Panc1 (cell line): ENCODE measurements around the gene SMC6. TPM values are rescaled to one million over a fixed set of nuclear protein-coding genes. Genes with fewer than 3 reads are reported as not detected.

Source experiments
- ATAC-seq: fragments of 200-7000 bp; cut with Tn5 transposase; 2 replicates; pipeline ENCODE4 v1.9.1; 2020; ENCODE audit warnings: mild to moderate bottlenecking, moderate library complexity
- BruUV-seq: library from RNA; stranded (reverse); fragments of 400-500 nt; replicated peaks from 2 replicates; lab custom pipeline; 2021; lab: Mats Ljungman, UMichigan
- CTCF ChIA-PET: fragments of 300-600 bp; sonication (Branson Sonifier 250); formaldehyde crosslinking; loops from one replicate; lab custom pipeline; 2022; ENCODE audit warnings: antibody characterized with exemption; lab: Charles Lee
- POLR2A ChIA-PET: fragments of 300-600 bp; sonication (Branson Sonifier 250); formaldehyde crosslinking; loops from one replicate; lab custom pipeline; 2022; ENCODE audit warnings: antibody characterized with exemption; lab: Charles Lee
- DNase-seq: peaks from one replicate; pipeline ENCODE4 v3.0.0-alpha.2; 2010; ENCODE audit warnings: low read depth, low spot score
- H3K27ac ChIP-seq: 2 replicates; pipeline ENCODE4 v1.5.1; 2011; ENCODE audit warnings: mild to moderate bottlenecking, low read length, inconsistent platforms
- H3K27me3 ChIP-seq: fragments of 200-500 bp; sonication (Bioruptor generic); 2 replicates; pipeline ENCODE4 v1.6.0; 2014; ENCODE audit warnings: low read length, inconsistent platforms; ENCODE audit not compliant: control insufficient read depth, insufficient read depth
- H3K36me3 ChIP-seq: fragments of 200-500 bp; sonication (Bioruptor generic); 2 replicates; pipeline ENCODE4 v1.5.1; 2014; ENCODE audit warnings: inconsistent platforms, mild to moderate bottlenecking, low read length, moderate library complexity; ENCODE audit not compliant: control insufficient read depth, insufficient read depth
- H3K4me1 ChIP-seq: 2 replicates; pipeline ENCODE4 v1.5.1; 2011; ENCODE audit warnings: inconsistent platforms, mild to moderate bottlenecking, low read length, moderate library complexity; ENCODE audit not compliant: control insufficient read depth, insufficient read depth
- H3K4me3 ChIP-seq, 2 experiments: 2 replicates each; pipeline ENCODE4 v1.5.1; 2011 to 2012; ENCODE audit warnings: low read depth in 2 of 2, low read length in 2 of 2, mild to moderate bottlenecking in 2 of 2, inconsistent platforms in 1 of 2, moderate library complexity in 1 of 2
- H3K9me3 ChIP-seq: fragments of 200-500 bp; sonication (Bioruptor generic); 2 replicates; pipeline ENCODE4 v1.5.1; 2014; ENCODE audit warnings: low read depth, mild to moderate bottlenecking, inconsistent platforms, low read length, moderate library complexity; ENCODE audit not compliant: control insufficient read depth, insufficient read depth
- CTCF ChIP-seq: fragments of 450-650 bp; IDR thresholded peaks from 2 replicates; pipeline ENCODE4 v1.5.1; 2017; ENCODE audit warnings: mild to moderate bottlenecking
- POLR2AphosphoS5 ChIP-seq: IDR thresholded peaks from 2 replicates; pipeline ENCODE4 v1.6.1; 2012; ENCODE audit warnings: mild to moderate bottlenecking, low read depth, low read length, moderate library complexity
- SIN3A ChIP-seq: IDR thresholded peaks from 2 replicates; pipeline ENCODE4 v1.6.1; 2012; ENCODE audit warnings: low read depth, mild to moderate bottlenecking, low read length, moderate library complexity, borderline replicate concordance; ENCODE audit not compliant: insufficient read depth
- TCF7L2 ChIP-seq: IDR thresholded peaks from 2 replicates; pipeline ENCODE4 v1.6.1; 2011; ENCODE audit warnings: mild to moderate bottlenecking, low read depth, low read length, inconsistent platforms
- in situ Hi-C: cut with HindIII; loops from 2 replicates; pipeline ENCODE4 v1.10.0; 2016; ENCODE audit warnings: low sequenced_read_pairs, low pct_unique_long_range_greater_than_20kb
- intact Hi-C: fragments of 100-400 bp; cut with micrococcal nuclease; formaldehyde crosslinking; loops from one replicate; pipeline ENCODE4 v1.10.0; 2022; ENCODE audit not compliant: unreplicated experiment
- total RNA-seq: library from RNA; stranded (reverse); gene quantifications from one replicate; pipeline ENCODE4 v1.2.1, GENCODE V29; 2021; ENCODE audit not compliant: unreplicated experiment
- TF ChIP-seq, protein P1 (sequence below), 2 experiments: IDR thresholded peaks; 2 replicates each; pipeline ENCODE4 v1.6.1; 2011 to 2012; ENCODE audit warnings: low read depth in 2 of 2, control low read depth in 1 of 2, low read length in 1 of 2, mild to moderate bottlenecking in 1 of 2, moderate library complexity in 1 of 2; ENCODE audit not compliant: insufficient read depth in 1 of 2

SMC6 gene
- total RNA-seq, 1 experiment from 2014 or later, result 43.8 TPM

GRCh38 chr2:17768894-17769293 lies 15.3 kb upstream of the SMC6 start:
- intact Hi-C loops, result no loop called here
- in situ Hi-C loops, result no loop called here
- CTCF ChIA-PET, result no interaction called here
- Histone ChIP-seq H3K4me3 (no peak overlapping the region), H3K4me1 (no peaks in the 10 kb centered on the region), H3K27ac (no peak overlapping the region), H3K36me3 (peaks cover 46% of the 10 kb centered on the region), H3K27me3 (no peaks in the 10 kb centered on the region), H3K9me3 (no peaks in the 10 kb centered on the region)
- TF ChIP-seq, protein P1, sequence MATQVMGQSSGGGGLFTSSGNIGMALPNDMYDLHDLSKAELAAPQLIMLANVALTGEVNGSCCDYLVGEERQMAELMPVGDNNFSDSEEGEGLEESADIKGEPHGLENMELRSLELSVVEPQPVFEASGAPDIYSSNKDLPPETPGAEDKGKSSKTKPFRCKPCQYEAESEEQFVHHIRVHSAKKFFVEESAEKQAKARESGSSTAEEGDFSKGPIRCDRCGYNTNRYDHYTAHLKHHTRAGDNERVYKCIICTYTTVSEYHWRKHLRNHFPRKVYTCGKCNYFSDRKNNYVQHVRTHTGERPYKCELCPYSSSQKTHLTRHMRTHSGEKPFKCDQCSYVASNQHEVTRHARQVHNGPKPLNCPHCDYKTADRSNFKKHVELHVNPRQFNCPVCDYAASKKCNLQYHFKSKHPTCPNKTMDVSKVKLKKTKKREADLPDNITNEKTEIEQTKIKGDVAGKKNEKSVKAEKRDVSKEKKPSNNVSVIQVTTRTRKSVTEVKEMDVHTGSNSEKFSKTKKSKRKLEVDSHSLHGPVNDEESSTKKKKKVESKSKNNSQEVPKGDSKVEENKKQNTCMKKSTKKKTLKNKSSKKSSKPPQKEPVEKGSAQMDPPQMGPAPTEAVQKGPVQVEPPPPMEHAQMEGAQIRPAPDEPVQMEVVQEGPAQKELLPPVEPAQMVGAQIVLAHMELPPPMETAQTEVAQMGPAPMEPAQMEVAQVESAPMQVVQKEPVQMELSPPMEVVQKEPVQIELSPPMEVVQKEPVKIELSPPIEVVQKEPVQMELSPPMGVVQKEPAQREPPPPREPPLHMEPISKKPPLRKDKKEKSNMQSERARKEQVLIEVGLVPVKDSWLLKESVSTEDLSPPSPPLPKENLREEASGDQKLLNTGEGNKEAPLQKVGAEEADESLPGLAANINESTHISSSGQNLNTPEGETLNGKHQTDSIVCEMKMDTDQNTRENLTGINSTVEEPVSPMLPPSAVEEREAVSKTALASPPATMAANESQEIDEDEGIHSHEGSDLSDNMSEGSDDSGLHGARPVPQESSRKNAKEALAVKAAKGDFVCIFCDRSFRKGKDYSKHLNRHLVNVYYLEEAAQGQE (IDR thresholded peaks at IDR 0.05; ENCODE audit: insufficient read depth in 1 of 2, low read depth in 2 of 2, low read length in 1 of 2), result no peak
- TF ChIP-seq SIN3A, result no peak
- TF ChIP-seq CTCF, result no peak
- no peak for TF ChIP-seq TCF7L2
- TF ChIP-seq POLR2AphosphoS5, result no peak
- no TSS peak for BruUV-seq
- DNase-seq (no peak), ATAC-seq (no peak)
- POLR2A ChIA-PET, result no interaction called here

GRCh38 chr2:17765398-17765797 lies 11.8 kb upstream of the SMC6 start:
- no peaks in the 10 kb centered on the region for H3K4me1 ChIP-seq
- no peak overlapping the region for H3K27ac ChIP-seq
- ChIA-PET POLR2A (no interaction called here), CTCF (no interaction called here)
- no peak for ATAC-seq
- DNase-seq, result no peak
- intact Hi-C loops (no loop called here), in situ Hi-C loops (no loop called here)
- TF ChIP-seq SIN3A, result no peak
- no peaks in the 10 kb centered on the region for H3K9me3 ChIP-seq
- no TSS peak for BruUV-seq
- no peak overlapping the region for H3K4me3 ChIP-seq
- H3K27me3 ChIP-seq, result no peaks in the 10 kb centered on the region
- H3K36me3 ChIP-seq, result peaks cover 34% of the 10 kb centered on the region

DNA sequence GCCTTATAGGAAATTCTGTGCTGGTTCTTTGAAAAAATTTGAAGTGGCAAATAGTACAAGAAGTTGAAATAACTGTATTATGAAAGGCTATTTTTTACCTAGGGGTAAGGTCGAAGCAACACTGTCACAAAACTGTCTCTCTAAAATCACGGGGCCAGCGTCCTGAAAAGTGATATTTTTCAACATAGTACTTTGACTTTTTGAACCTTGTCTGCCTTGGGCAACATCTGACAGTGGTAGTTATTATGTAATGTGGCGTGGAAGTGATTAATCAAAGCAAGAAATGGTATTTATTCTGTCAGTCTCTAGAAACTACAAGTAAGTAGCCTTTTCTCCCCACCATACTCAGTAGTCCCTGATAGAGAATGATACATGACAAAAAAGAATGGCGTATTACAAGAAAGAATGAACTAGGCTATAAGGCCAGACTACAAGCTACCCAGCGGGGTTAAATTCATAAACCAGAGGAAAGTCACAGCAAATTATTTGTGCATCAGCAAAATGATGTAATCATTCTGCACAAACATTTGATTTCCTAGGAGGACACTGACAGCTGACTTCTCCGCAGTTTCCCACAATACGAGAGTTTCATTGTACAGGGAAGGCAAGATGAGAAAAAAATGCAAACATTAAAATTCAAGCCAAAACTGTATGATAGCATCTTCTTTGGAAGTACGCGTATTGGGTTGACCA lies 10.2 kb upstream of the SMC6 start:
- H3K36me3 ChIP-seq, result peaks cover 27% of the 10 kb centered on the region

More for the DNA sequence above, 10.2 kb upstream of the SMC6 start:
- no peak for ATAC-seq
- POLR2A ChIA-PET, result no interaction called here
- intact Hi-C loops, result no loop called here
- no peaks in the 10 kb centered on the region for H3K4me1 ChIP-seq
- in situ Hi-C loops, result no loop called here
- no peaks in the 10 kb centered on the region for H3K27me3 ChIP-seq
- DNase-seq, result no peak
- BruUV-seq, result no TSS peak
- TF ChIP-seq POLR2AphosphoS5 (no peak), TCF7L2 (no peak), SIN3A (no peak), CTCF (no peak)
- TF ChIP-seq, protein P1 (IDR thresholded peaks at IDR 0.05; ENCODE audit: insufficient read depth in 1 of 2, low read depth in 2 of 2, low read length in 1 of 2), result no peak
- H3K4me3 ChIP-seq, result no peak overlapping the region
- no peak overlapping the region for H3K27ac ChIP-seq
- CTCF ChIA-PET, result no interaction called here
- no peaks in the 10 kb centered on the region for H3K9me3 ChIP-seq
